HCT116 (cell line): Measurements from ENCODE around the gene ATP8B3. TPM values are rescaled to one million over a fixed set of nuclear protein-coding genes. Genes with fewer than 3 reads are reported as not detected.

ENCODE experiments used
- ATAC-seq: fragments of 200-7000 bp; cut with Tn5 transposase; 2 replicates; pipeline ENCODE4 v1.9.1; 2020; ENCODE audit warnings: mild to moderate bottlenecking, moderate library complexity
- BruUV-seq: library from RNA; stranded (reverse); fragments of 400-500 nt; replicated peaks from 2 replicates; lab custom pipeline; 2021; lab: Mats Ljungman, UMichigan
- CTCF ChIA-PET: fragments of 300-600 bp; sonication (Branson Sonifier 250); formaldehyde crosslinking; loops from one replicate; lab custom pipeline; 2021; ENCODE audit warnings: antibody characterized with exemption; lab: Charles Lee
- POLR2A ChIA-PET: fragments of 300-600, 350-600 bp; sonication (Branson Sonifier 250); formaldehyde crosslinking; loops from one replicate; lab custom pipeline; 2021; ENCODE audit warnings: antibody characterized with exemption; lab: Charles Lee
- RAD21 ChIA-PET, 2 experiments: fragments of 300-600 bp; sonication (Branson Sonifier 250); formaldehyde crosslinking; loops; one replicate each; lab custom pipeline; 2023; ENCODE audit warnings: low total read pairs in 2 of 2; ENCODE audit not compliant: uncharacterized antibody in 2 of 2, unreplicated experiment in 2 of 2, low non-redundant PET in 1 of 2; lab: Charles Lee
- DNase-seq: peaks from one replicate; pipeline ENCODE4 v3.0.0-alpha.2; 2010; ENCODE audit warnings: low read depth, low spot score
- H2AFZ ChIP-seq: fragments of 200-600 bp; shearing (Covaris generic), sonication (generic); 2 replicates; pipeline ENCODE4 v1.6.1; 2017; ENCODE audit warnings: low read depth, mixed run types, mixed read lengths, antibody characterized with exemption, low read length; ENCODE audit not compliant: poor library complexity, severe bottlenecking
- H3K27ac ChIP-seq: 2 replicates; pipeline ENCODE4 v1.5.1; 2012; ENCODE audit warnings: low read depth, low read length
- H3K27me3 ChIP-seq: fragments of 200-600 bp; sonication (generic); 2 replicates; pipeline ENCODE4 v1.6.1; 2016; ENCODE audit warnings: mixed run types, low read length, mixed read lengths; ENCODE audit not compliant: insufficient read depth
- H3K36me3 ChIP-seq, 2 experiments: fragments of 200-500 bp in 1 of 2; fragments of 200-600 bp in 1 of 2; sonication (Bioruptor generic) in 1 of 2; sonication (generic) in 1 of 2; 2 replicates each; pipeline versions ENCODE4 v1.5.1 to v1.6.1; 2014 to 2016; ENCODE audit warnings: low read length in 2 of 2, inconsistent platforms in 1 of 2, mixed read lengths in 1 of 2, mixed run types in 1 of 2; ENCODE audit not compliant: insufficient read depth in 2 of 2, control insufficient read depth in 1 of 2
- H3K4me1 ChIP-seq, 2 experiments: fragments of 200-600 bp in 1 of 2; sonication (generic) in 1 of 2; 2 replicates each; pipeline versions ENCODE4 v1.5.1 to v1.6.1; 2012 to 2017; ENCODE audit warnings: low read length in 2 of 2, inconsistent platforms in 1 of 2, mild to moderate bottlenecking in 1 of 2, mixed read lengths in 1 of 2, mixed run types in 1 of 2, moderate library complexity in 1 of 2; ENCODE audit not compliant: insufficient read depth in 2 of 2, control insufficient read depth in 1 of 2
- H3K4me2 ChIP-seq: fragments of 200-600 bp; sonication (generic); 2 replicates; pipeline ENCODE4 v1.6.1; 2017; ENCODE audit warnings: mixed run types, low read length, mixed read lengths
- H3K4me3 ChIP-seq, 2 experiments: fragments of 200-600 bp in 1 of 2; sonication (generic) in 1 of 2; replicated peaks in 1 of 2; 2 replicates each; pipeline ENCODE4 v1.5.1; 2011 to 2016; ENCODE audit warnings: low read length in 2 of 2, control low read depth in 1 of 2, low read depth in 1 of 2, mild to moderate bottlenecking in 1 of 2, mixed read lengths in 1 of 2, mixed run types in 1 of 2
- H3K79me2 ChIP-seq: fragments of 200-600 bp; sonication (generic); 2 replicates; pipeline ENCODE4 v1.6.1; 2017; ENCODE audit warnings: mild to moderate bottlenecking, mixed run types, low read length, moderate library complexity, mixed read lengths; ENCODE audit not compliant: insufficient read depth
- H3K9ac ChIP-seq: fragments of 200-600 bp; sonication (generic); 2 replicates; pipeline ENCODE4 v1.6.1; 2016; ENCODE audit warnings: low read length, mixed read lengths
- H3K9me2 ChIP-seq: fragments of 200-600 bp; sonication (generic), shearing (Covaris generic); 2 replicates; pipeline ENCODE4 v1.6.1; 2017; ENCODE audit warnings: mixed run types, mild to moderate bottlenecking, moderate library complexity; ENCODE audit not compliant: insufficient read depth
- H3K9me3 ChIP-seq, 2 experiments: fragments of 200-500 bp in 1 of 2; fragments of 200-600 bp in 1 of 2; sonication (Bioruptor generic) in 1 of 2; sonication (generic) in 1 of 2; 2 replicates each; pipeline ENCODE4 v1.6.1; 2014 to 2017; ENCODE audit warnings: low read length in 2 of 2, mixed read lengths in 2 of 2, inconsistent platforms in 1 of 2, low read depth in 1 of 2, mild to moderate bottlenecking in 1 of 2, mixed run types in 1 of 2, moderate library complexity in 1 of 2; ENCODE audit not compliant: control insufficient read depth in 1 of 2, insufficient read depth in 1 of 2
- H4K20me1 ChIP-seq: fragments of 200-600 bp; sonication (generic), shearing (Covaris generic); 2 replicates; pipeline ENCODE4 v1.6.1; 2017; ENCODE audit warnings: mixed run types, mild to moderate bottlenecking, moderate library complexity; ENCODE audit not compliant: insufficient read depth
- ATF3 ChIP-seq: IDR thresholded peaks from 2 replicates; pipeline ENCODE4 v1.6.1; 2012
- CBX3 ChIP-seq: IDR thresholded peaks from 2 replicates; pipeline ENCODE4 v1.6.1; 2012; ENCODE audit warnings: low read depth
- EGR1 ChIP-seq: IDR thresholded peaks from 2 replicates; pipeline ENCODE4 v1.6.1; 2012; ENCODE audit warnings: low read depth
- ELF1 ChIP-seq: IDR thresholded peaks from 2 replicates; pipeline ENCODE4 v1.6.1; 2012; ENCODE audit warnings: low read depth, borderline replicate concordance
- EZH2 ChIP-seq: fragments of 200-600 bp; sonication (generic); IDR thresholded peaks from 2 replicates; pipeline ENCODE4 v1.6.1; 2017; ENCODE audit warnings: antibody characterized with exemption, mixed run types
- EZH2phosphoT487 ChIP-seq: fragments of 200-600 bp; IDR thresholded peaks from 2 replicates; pipeline ENCODE4 v1.6.1; 2018; ENCODE audit warnings: antibody characterized with exemption, borderline replicate concordance
- FOSL1 ChIP-seq: IDR thresholded peaks from 2 replicates; pipeline ENCODE4 v1.6.1; 2012; ENCODE audit warnings: low read depth
- MAX ChIP-seq: IDR thresholded peaks from 2 replicates; pipeline ENCODE4 v1.6.1; 2012
- RAD21 ChIP-seq: IDR thresholded peaks from 2 replicates; pipeline ENCODE4 v1.6.1; 2012; ENCODE audit warnings: low read depth, mild to moderate bottlenecking
- SIN3A ChIP-seq: IDR thresholded peaks from 2 replicates; pipeline ENCODE4 v1.6.1; 2012; ENCODE audit warnings: low read depth
- SP1 ChIP-seq: IDR thresholded peaks from 2 replicates; pipeline ENCODE4 v1.6.1; 2012; ENCODE audit warnings: low read depth
- TCF7L2 ChIP-seq: IDR thresholded peaks from 2 replicates; pipeline ENCODE4 v1.7.0; 2011; ENCODE audit warnings: borderline replicate concordance, inconsistent platforms; ENCODE audit not compliant: insufficient read depth, insufficient read length; ENCODE audit errors: extremely low read depth
- YY1 ChIP-seq: IDR thresholded peaks from 2 replicates; pipeline ENCODE4 v1.6.1; 2011; ENCODE audit warnings: low read length, low read depth, moderate library complexity, mild to moderate bottlenecking; ENCODE audit not compliant: insufficient replicate concordance; ENCODE audit errors: extremely low read depth
- ZBTB33 ChIP-seq: IDR thresholded peaks from 2 replicates; pipeline ENCODE4 v1.6.1; 2011; ENCODE audit warnings: mild to moderate bottlenecking, low read length, moderate library complexity; ENCODE audit not compliant: insufficient replicate concordance; ENCODE audit errors: extremely low read depth
- ZFX ChIP-seq: fragments of 450-650 bp; IDR thresholded peaks from 2 replicates; pipeline ENCODE4 v1.6.1; 2017
- intact Hi-C: fragments of 100-400 bp; cut with micrococcal nuclease; formaldehyde crosslinking; loops from 2 replicates; pipeline ENCODE4 v1.10.0; 2022
- total RNA-seq: library from RNA; stranded (reverse); gene quantifications from one replicate; pipeline ENCODE4 v1.2.1, GENCODE V29; 2021; ENCODE audit not compliant: unreplicated experiment
- TF ChIP-seq, protein P1 (sequence below), 3 experiments: fragments of 200-600 bp in 1 of 3; sonication (generic) in 1 of 3; IDR thresholded peaks in 2 of 3; conservative IDR thresholded peaks in 1 of 3; 2 replicates each; pipeline ENCODE4 v1.5.1; 2012 to 2017; ENCODE audit warnings: low read depth in 2 of 3, low read length in 2 of 3, antibody characterized with exemption in 1 of 3, borderline replicate concordance in 1 of 3, control low read depth in 1 of 3, mild to moderate bottlenecking in 1 of 3, mixed read lengths in 1 of 3, mixed run types in 1 of 3, moderate library complexity in 1 of 3; ENCODE audit not compliant: insufficient read depth in 1 of 3
- TF ChIP-seq, protein P2 (sequence below): IDR thresholded peaks from 2 replicates; pipeline ENCODE4 v1.6.1; 2012; ENCODE audit warnings: low read depth

ATP8B3 gene
- total RNA-seq, 1 experiment from 2014 or later: 17.0 TPM

DNA sequence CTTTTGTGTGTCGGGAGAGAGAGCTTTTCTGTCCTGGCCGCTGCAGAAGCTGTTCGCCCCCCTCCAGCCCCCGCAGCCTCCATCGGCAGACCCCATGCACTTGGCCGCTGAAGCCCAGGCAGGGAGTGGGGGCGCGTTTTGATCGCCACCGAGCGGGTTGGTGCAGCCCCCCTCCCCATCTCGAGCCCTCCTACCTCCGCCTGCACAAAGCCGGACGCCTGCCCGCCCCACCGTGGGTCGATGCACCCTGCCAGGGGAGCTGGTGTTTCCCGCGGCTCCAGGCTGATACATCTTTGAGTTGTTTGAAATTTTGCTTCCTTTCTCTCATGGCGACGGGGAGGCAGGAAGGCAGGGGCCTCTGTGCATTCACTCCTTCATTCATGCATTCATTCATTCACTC lies 75.1 kb downstream of the ATP8B3 start:
- Histone ChIP-seq H3K4me3 (no peak overlapping the region), H3K9me2 (no peaks in the 10 kb centered on the region), H3K9ac (no peak overlapping the region), H3K4me1 (no peaks in the 10 kb centered on the region), H3K4me2 (no peak overlapping the region), H3K9me3 (no peaks in the 10 kb centered on the region; a peak in 1 of 4 replicates), H3K36me3 (0 out of 4 replicates have a peak, but pooled peaks cover 0 to 4% of the 10 kb centered on the region in 2 experiments), H3K79me2 (no peaks in the 10 kb centered on the region)
- no peak for DNase-seq
- RAD21 ChIA-PET: interaction anchor here in 1 of 2 experiments (0.7 kb wide), 1 partner anchor 10 kb away, joined by 4 read pairs; no protein-coding TSS in a partner anchor
- intact Hi-C loops: no loop called here
- ATAC-seq: no peak
- no peak for TF ChIP-seq SP1
- TF ChIP-seq, protein P1, sequence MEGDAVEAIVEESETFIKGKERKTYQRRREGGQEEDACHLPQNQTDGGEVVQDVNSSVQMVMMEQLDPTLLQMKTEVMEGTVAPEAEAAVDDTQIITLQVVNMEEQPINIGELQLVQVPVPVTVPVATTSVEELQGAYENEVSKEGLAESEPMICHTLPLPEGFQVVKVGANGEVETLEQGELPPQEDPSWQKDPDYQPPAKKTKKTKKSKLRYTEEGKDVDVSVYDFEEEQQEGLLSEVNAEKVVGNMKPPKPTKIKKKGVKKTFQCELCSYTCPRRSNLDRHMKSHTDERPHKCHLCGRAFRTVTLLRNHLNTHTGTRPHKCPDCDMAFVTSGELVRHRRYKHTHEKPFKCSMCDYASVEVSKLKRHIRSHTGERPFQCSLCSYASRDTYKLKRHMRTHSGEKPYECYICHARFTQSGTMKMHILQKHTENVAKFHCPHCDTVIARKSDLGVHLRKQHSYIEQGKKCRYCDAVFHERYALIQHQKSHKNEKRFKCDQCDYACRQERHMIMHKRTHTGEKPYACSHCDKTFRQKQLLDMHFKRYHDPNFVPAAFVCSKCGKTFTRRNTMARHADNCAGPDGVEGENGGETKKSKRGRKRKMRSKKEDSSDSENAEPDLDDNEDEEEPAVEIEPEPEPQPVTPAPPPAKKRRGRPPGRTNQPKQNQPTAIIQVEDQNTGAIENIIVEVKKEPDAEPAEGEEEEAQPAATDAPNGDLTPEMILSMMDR (IDR thresholded peaks at IDR 0.05 in 2 of 3, conservative IDR thresholded peaks at IDR 0.05 in 1 of 3; ENCODE audit: borderline replicate concordance in 1 of 3, insufficient read depth in 1 of 3, low read depth in 2 of 3, low read length in 2 of 3): no peak
- no peak for TF ChIP-seq EZH2
- TF ChIP-seq ELF1: no peak
- TF ChIP-seq CBX3: no peak
- no peak for TF ChIP-seq ZFX
- TF ChIP-seq FOSL1: no peak
- no peak for TF ChIP-seq YY1
- no peak for TF ChIP-seq ZBTB33
- no peak for TF ChIP-seq RAD21
- no peak for TF ChIP-seq MAX
- TF ChIP-seq EGR1: no peak
- no peak for TF ChIP-seq TCF7L2
- TF ChIP-seq EZH2phosphoT487: no peak
- no peak for TF ChIP-seq ATF3
- TF ChIP-seq SIN3A: no peak
- TF ChIP-seq, protein P2, sequence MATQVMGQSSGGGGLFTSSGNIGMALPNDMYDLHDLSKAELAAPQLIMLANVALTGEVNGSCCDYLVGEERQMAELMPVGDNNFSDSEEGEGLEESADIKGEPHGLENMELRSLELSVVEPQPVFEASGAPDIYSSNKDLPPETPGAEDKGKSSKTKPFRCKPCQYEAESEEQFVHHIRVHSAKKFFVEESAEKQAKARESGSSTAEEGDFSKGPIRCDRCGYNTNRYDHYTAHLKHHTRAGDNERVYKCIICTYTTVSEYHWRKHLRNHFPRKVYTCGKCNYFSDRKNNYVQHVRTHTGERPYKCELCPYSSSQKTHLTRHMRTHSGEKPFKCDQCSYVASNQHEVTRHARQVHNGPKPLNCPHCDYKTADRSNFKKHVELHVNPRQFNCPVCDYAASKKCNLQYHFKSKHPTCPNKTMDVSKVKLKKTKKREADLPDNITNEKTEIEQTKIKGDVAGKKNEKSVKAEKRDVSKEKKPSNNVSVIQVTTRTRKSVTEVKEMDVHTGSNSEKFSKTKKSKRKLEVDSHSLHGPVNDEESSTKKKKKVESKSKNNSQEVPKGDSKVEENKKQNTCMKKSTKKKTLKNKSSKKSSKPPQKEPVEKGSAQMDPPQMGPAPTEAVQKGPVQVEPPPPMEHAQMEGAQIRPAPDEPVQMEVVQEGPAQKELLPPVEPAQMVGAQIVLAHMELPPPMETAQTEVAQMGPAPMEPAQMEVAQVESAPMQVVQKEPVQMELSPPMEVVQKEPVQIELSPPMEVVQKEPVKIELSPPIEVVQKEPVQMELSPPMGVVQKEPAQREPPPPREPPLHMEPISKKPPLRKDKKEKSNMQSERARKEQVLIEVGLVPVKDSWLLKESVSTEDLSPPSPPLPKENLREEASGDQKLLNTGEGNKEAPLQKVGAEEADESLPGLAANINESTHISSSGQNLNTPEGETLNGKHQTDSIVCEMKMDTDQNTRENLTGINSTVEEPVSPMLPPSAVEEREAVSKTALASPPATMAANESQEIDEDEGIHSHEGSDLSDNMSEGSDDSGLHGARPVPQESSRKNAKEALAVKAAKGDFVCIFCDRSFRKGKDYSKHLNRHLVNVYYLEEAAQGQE: no peak
- TF ChIP-seq, all 23 proteins: peak for 0
- POLR2A ChIA-PET: interaction anchor here (1.7 kb wide), 1 partner anchor 10 kb away, joined by 4 read pairs; no protein-coding TSS in a partner anchor
- Histone ChIP-seq H2AFZ (no peak overlapping the region), H3K27ac (no peak overlapping the region), H3K27me3 (no peaks in the 10 kb centered on the region), H4K20me1 (no peaks in the 10 kb centered on the region)
- CTCF ChIA-PET: no interaction called here
- TSS peak; percentile 19 for BruUV-seq
